Stimulated activated naive CD8-positive, alpha-beta T cell treated with anti-CD3 and anti-CD28 coated beads, Interleukin-15, amount 100 ng/mL, for 72 hours (primary cell): ENCODE measurements around the gene GID4.

Source experiments
- ATAC-seq: fragments of 150-1000 bp; cut with Tn5 transposase; 2 replicates; pipeline ENCODE4 v1.10.0; 2021; ENCODE audit warnings: mild to moderate bottlenecking, moderate library complexity
- DNase-seq, 2 donors: peaks; one replicate each; pipeline ENCODE4 v3.0.0; 2021 to 2022
- H3K27ac Mint-ChIP-seq, 2 donors: one replicate each; pipeline ENCODE4 v1.8.0; 2022; ENCODE audit warnings: mild to moderate bottlenecking in 2 of 2, mixed read lengths in 2 of 2, moderate library complexity in 2 of 2
- H3K27me3 Mint-ChIP-seq: one replicate; pipeline ENCODE4 v1.8.0; 2022; ENCODE audit warnings: mixed read lengths
- H3K4me1 Mint-ChIP-seq: one replicate; pipeline ENCODE4 v1.8.0; 2022; ENCODE audit warnings: mild to moderate bottlenecking, mixed read lengths
- H3K4me3 Mint-ChIP-seq, 2 donors: one replicate each; pipeline ENCODE4 v1.8.0; 2022; ENCODE audit warnings: mild to moderate bottlenecking in 2 of 2, mixed read lengths in 2 of 2, moderate library complexity in 1 of 2
- H3K9me3 Mint-ChIP-seq, 2 donors: one replicate each; pipeline ENCODE4 v1.8.0; 2022; ENCODE audit warnings: mixed read lengths in 2 of 2

The GID4 gene

GRCh38 chr17:18008496-18009268, 30.5 kb upstream of the GID4 start:
- ATAC-seq (no peak), DNase-seq (no peak)
- no peak overlapping the region for H3K27ac Mint-ChIP-seq
- peaks cover 8% of the 10 kb centered on the region for H3K4me1 Mint-ChIP-seq
- H3K27me3 Mint-ChIP-seq, result no peaks in the 10 kb centered on the region
- H3K9me3 Mint-ChIP-seq, result no peaks in the 10 kb centered on the region
- no peak overlapping the region for H3K4me3 Mint-ChIP-seq

- Mint-ChIP-seq H3K4me1 (peaks cover 18% of the 10 kb centered on the region), H3K9me3 (no peaks in the 10 kb centered on the region), H3K27me3 (no peaks in the 10 kb centered on the region), H3K4me3 (no peak overlapping the region), H3K27ac (no peak overlapping the region)
- no peak for ATAC-seq
- DNase-seq, result no peak
These were observed 29.4 kb upstream of the GID4 start for GRCh38 chr17:18009609-18010420.

GRCh38 chr17:18011286-18011685, 27.9 kb upstream of the GID4 start:
- H3K9me3 Mint-ChIP-seq, result no peaks in the 10 kb centered on the region
- peak overlapping the region in 1 of 2 donors; percentile 27 for H3K27ac Mint-ChIP-seq
- no peaks in the 10 kb centered on the region for H3K27me3 Mint-ChIP-seq
- no peak overlapping the region for H3K4me3 Mint-ChIP-seq
- ATAC-seq, result no peak
- H3K4me1 Mint-ChIP-seq, result peaks cover 11% of the 10 kb centered on the region
- no peak for DNase-seq

DNA sequence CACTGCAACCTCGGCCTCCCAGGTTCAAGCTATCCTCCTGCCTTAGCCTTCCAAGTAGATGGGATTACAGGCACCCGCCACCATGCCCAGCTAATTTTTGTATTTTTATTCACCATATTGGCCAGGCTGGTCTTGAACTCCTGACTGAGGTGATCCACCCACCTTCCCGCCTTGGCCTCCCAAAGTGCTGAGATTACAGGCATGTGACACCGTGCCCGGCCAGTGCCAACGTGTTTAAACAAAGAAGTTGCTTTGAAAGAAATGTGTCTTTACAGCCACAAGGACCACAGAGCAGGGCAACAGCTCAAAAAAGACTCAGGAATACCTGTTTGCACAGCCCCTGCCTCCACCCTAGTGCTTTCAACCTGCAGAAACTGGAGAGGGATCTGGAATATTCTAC, 25.2 kb upstream of the GID4 start:
- Mint-ChIP-seq H3K27ac (peak overlapping the region in 1 of 2 donors; percentile 92), H3K9me3 (no peaks in the 10 kb centered on the region), H3K27me3 (no peaks in the 10 kb centered on the region), H3K4me1 (peaks cover 11% of the 10 kb centered on the region), H3K4me3 (no peak overlapping the region)
- DNase-seq, result no peak
- no peak for ATAC-seq

GRCh38 chr17:18015593-18015992, 23.6 kb upstream of the GID4 start:
- DNase-seq (no peak), ATAC-seq (no peak)
- Mint-ChIP-seq H3K4me1 (peaks cover 11% of the 10 kb centered on the region), H3K27me3 (no peaks in the 10 kb centered on the region), H3K9me3 (no peaks in the 10 kb centered on the region), H3K4me3 (no peak overlapping the region), H3K27ac (no peak overlapping the region)

GRCh38 chr17:18016426-18016825, 22.8 kb upstream of the GID4 start:
- no peak for ATAC-seq
- DNase-seq, result no peak
- Mint-ChIP-seq H3K27ac (no peak overlapping the region), H3K27me3 (no peaks in the 10 kb centered on the region), H3K9me3 (no peaks in the 10 kb centered on the region), H3K4me1 (peaks cover 11% of the 10 kb centered on the region), H3K4me3 (no peak overlapping the region)

- no peaks in the 10 kb centered on the region for H3K27me3 Mint-ChIP-seq
- ATAC-seq (no peak), DNase-seq (no peak)
- H3K4me3 Mint-ChIP-seq, result no peak overlapping the region
- H3K9me3 Mint-ChIP-seq, result no peaks in the 10 kb centered on the region
- peaks cover 11% of the 10 kb centered on the region for H3K4me1 Mint-ChIP-seq
- H3K27ac Mint-ChIP-seq, result peak overlapping the region in 1 of 2 donors; percentile 72
These were observed 21.2 kb upstream of the GID4 start for GRCh38 chr17:18017958-18018357.

DNA sequence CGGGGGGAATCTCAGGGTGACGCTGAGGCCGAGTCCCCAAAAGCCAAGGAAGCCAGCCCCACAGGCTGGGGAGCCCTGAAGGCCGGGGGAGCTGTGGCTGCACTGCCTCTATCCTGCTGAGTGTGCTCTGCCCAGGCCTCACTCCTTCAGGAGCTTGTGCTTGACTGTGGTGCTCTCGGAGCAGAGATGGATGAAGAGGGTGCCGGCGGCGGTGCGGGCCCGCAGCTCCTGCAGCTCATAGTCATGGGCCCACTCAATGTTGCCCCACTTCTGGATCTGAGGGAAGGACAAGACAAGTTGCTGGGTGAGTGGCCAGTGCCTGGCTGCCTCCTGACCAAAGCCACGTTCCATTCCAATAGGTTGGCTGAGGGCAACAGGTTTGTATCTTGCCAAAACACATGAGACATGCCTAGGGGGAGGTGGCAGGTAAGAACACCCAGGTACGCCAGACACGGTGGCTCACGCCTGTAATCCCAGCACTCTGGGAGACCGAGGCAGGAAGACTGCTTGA, 20.7 kb upstream of the GID4 start:
- no peak overlapping the region for H3K27ac Mint-ChIP-seq
- no peak for ATAC-seq
- no peak for DNase-seq
- H3K9me3 Mint-ChIP-seq, result no peaks in the 10 kb centered on the region
- H3K4me3 Mint-ChIP-seq, result no peak overlapping the region
- peaks cover 11% of the 10 kb centered on the region for H3K4me1 Mint-ChIP-seq
- H3K27me3 Mint-ChIP-seq, result no peaks in the 10 kb centered on the region

- no peaks in the 10 kb centered on the region for H3K9me3 Mint-ChIP-seq
- H3K4me3 Mint-ChIP-seq, result no peak overlapping the region
- DNase-seq (no peak), ATAC-seq (no peak)
- peaks cover 1% of the 10 kb centered on the region for H3K4me1 Mint-ChIP-seq
- no peaks in the 10 kb centered on the region for H3K27me3 Mint-ChIP-seq
- H3K27ac Mint-ChIP-seq, result no peak overlapping the region
These were observed 19.4 kb upstream of the GID4 start for GRCh38 chr17:18019838-18020154.

- no peak for DNase-seq
- no peaks in the 10 kb centered on the region for H3K9me3 Mint-ChIP-seq
- H3K27ac Mint-ChIP-seq, result no peak overlapping the region
- peaks cover 13% of the 10 kb centered on the region for H3K4me1 Mint-ChIP-seq
- no peak overlapping the region for H3K4me3 Mint-ChIP-seq
- H3K27me3 Mint-ChIP-seq, result no peaks in the 10 kb centered on the region
- ATAC-seq, result no peak
These were observed 18.2 kb upstream of the GID4 start for GRCh38 chr17:18020971-18021370.

- Mint-ChIP-seq H3K4me1 (peaks cover 17% of the 10 kb centered on the region), H3K9me3 (no peaks in the 10 kb centered on the region), H3K27ac (no peak overlapping the region), H3K4me3 (no peak overlapping the region), H3K27me3 (no peaks in the 10 kb centered on the region)
- ATAC-seq (no peak), DNase-seq (no peak)
These were observed 17.8 kb upstream of the GID4 start for GRCh38 chr17:18021372-18021771.

GRCh38 chr17:18025241-18025944, 13.8 kb upstream of the GID4 start:
- peak; percentile 88 for ATAC-seq
- Mint-ChIP-seq H3K4me1 (peaks cover 24% of the 10 kb centered on the region), H3K4me3 (peak overlapping the region; percentile 13 to 55), H3K27me3 (no peaks in the 10 kb centered on the region), H3K9me3 (no peaks in the 10 kb centered on the region), H3K27ac (peak overlapping the region; percentile 30 to 72)
- DNase-seq, result peak in 1 of 2 donors; percentile 36

DNA sequence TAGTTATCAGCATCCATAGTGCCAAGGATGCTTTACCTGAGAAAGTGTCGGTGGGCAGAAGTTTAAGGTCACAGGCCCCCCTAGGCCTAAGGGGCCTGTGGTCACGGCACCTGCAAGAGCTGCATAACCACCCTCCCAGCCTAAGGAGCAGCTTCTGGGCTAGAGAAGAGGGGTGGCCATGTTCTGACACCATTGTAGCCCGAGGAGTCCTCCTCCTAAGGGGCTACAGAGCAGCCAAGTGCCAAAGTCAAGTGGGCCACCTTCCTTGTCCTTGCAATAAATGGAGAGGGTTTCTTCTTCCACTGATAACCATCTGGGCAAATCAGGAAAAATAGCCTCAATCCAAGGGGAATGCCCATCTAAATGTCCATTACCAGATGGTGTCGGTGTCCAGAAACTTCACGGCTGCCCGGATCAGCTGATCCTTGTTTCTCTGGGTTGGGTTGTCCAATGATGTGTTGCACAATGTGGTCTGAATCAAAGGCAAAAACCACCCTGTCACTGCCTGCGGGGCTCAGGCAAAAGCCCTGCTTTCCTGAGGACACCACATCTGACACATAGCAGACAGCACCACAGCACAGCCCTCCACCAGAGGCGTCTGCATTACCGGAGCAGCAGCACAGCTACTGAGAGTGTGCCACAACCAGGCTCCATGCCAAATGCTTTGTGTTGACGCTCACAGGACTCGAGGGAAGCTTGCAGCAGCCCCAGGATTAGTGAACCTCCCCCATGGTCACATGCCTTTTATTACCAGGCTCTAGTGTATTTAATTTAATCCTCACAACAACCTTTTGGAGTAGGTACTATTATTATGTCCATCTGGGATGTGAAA, 13.0 kb upstream of the GID4 start:
- Mint-ChIP-seq H3K9me3 (no peaks in the 10 kb centered on the region), H3K27ac (peak overlapping the region; percentile 30 to 72), H3K4me3 (peak overlapping the region; percentile 13 to 55), H3K27me3 (no peaks in the 10 kb centered on the region), H3K4me1 (peaks cover 24% of the 10 kb centered on the region)
- DNase-seq, result peak; percentile 36 to 56
- peak; percentile 95 for ATAC-seq

DNA sequence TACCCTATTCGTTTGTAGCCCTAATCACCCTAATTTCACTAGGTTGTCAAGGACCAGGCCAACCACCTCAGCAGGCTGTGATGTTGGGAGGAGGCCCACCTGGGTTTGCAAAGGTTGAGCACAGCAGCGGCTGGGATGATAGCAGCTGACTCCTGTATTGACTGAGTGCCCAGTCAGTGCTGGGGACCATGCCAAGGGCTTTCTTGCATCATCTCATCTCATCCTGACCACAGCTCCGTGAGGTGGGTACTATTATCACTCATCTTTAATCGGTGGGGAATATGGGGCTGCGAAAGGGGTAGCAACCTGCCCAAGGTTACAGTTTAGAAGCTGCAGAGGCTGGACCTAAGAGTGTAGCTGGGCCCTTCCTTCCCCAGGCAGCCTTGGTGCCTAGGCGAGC, 11.9 kb upstream of the GID4 start:
- H3K27me3 Mint-ChIP-seq, result no peaks in the 10 kb centered on the region
- ATAC-seq (no peak), DNase-seq (no peak)
- no peak overlapping the region for H3K4me3 Mint-ChIP-seq
- H3K9me3 Mint-ChIP-seq, result no peaks in the 10 kb centered on the region
- H3K4me1 Mint-ChIP-seq, result peaks cover 30% of the 10 kb centered on the region
- H3K27ac Mint-ChIP-seq, result peak overlapping the region in 1 of 2 donors; percentile 20
